Tibial artery (tissue), 4 donors: ENCODE measurements around the gene TRABD2A.

Source experiments
- DNase-seq, 2 donors: peaks; one replicate each; pipeline ENCODE4 v3.0.0-alpha.2; 2019
- H3K27ac ChIP-seq, 2 donors: fragments of 200-600 bp; sonication (generic) in 1 of 2; 1 replicate in 1 of 2; 2 replicates in 1 of 2; pipeline ENCODE4 v1.5.1; 2018 to 2019; ENCODE audit warnings: mild to moderate bottlenecking in 1 of 2
- H3K27me3 ChIP-seq, 2 donors: fragments of 200-600 bp; sonication (generic) in 1 of 2; one replicate each; pipeline versions ENCODE4 v1.5.1 to v1.6.0; 2016 to 2019
- H3K36me3 ChIP-seq, 3 donors: fragments of 200-600 bp; sonication (generic) in 2 of 3; one replicate each; pipeline ENCODE4 v1.5.1; 2016 to 2019; ENCODE audit warnings: mild to moderate bottlenecking in 2 of 3
- H3K4me1 ChIP-seq, 4 donors: fragments of 200-600 bp; sonication (generic) in 2 of 4; 1 replicate in 3 of 4; 2 replicates in 1 of 4; pipeline ENCODE4 v1.5.1; 2016 to 2019
- H3K4me3 ChIP-seq, 2 donors: fragments of 200-600 bp; sonication (generic) in 1 of 2; 1 replicate in 1 of 2; 2 replicates in 1 of 2; pipeline ENCODE4 v1.5.1; 2018 to 2019; ENCODE audit warnings: mild to moderate bottlenecking in 2 of 2
- H3K9me3 ChIP-seq, 3 donors: fragments of 200-600 bp; sonication (generic) in 1 of 3; one replicate each; pipeline ENCODE4 v1.5.1; 2016 to 2019
- intact Hi-C: fragments of 100-400 bp; cut with DNase I; formaldehyde crosslinking; loops from one replicate; pipeline ENCODE4 v1.15.0; 2023; ENCODE audit warnings: low total_unique reads
- TF ChIP-seq, protein P1 (sequence below), 2 experiments: fragments of 200-600 bp in 1 of 2; fragments of 450-650 bp in 1 of 2; IDR thresholded peaks; one replicate each; pipeline ENCODE4 v1.5.1; 2017 to 2019; ENCODE audit warnings: antibody characterized with exemption in 2 of 2, mild to moderate bottlenecking in 1 of 2, moderate library complexity in 1 of 2

The TRABD2A gene

GRCh38 chr2:84846041-84846663, 34.7 kb downstream of the TRABD2A start:
- DNase-seq = no peak
- TF ChIP-seq, protein P1, sequence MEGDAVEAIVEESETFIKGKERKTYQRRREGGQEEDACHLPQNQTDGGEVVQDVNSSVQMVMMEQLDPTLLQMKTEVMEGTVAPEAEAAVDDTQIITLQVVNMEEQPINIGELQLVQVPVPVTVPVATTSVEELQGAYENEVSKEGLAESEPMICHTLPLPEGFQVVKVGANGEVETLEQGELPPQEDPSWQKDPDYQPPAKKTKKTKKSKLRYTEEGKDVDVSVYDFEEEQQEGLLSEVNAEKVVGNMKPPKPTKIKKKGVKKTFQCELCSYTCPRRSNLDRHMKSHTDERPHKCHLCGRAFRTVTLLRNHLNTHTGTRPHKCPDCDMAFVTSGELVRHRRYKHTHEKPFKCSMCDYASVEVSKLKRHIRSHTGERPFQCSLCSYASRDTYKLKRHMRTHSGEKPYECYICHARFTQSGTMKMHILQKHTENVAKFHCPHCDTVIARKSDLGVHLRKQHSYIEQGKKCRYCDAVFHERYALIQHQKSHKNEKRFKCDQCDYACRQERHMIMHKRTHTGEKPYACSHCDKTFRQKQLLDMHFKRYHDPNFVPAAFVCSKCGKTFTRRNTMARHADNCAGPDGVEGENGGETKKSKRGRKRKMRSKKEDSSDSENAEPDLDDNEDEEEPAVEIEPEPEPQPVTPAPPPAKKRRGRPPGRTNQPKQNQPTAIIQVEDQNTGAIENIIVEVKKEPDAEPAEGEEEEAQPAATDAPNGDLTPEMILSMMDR (IDR thresholded peaks at IDR 0.05) = no peak
- intact Hi-C loops = no loop called here
- H3K27me3 ChIP-seq = peaks cover 0 to under 1% of the 10 kb centered on the region in 2 donors
- no peak overlapping the region for H3K27ac ChIP-seq
- no peak overlapping the region for H3K4me3 ChIP-seq
- no peaks in the 10 kb centered on the region for H3K9me3 ChIP-seq
- H3K4me1 ChIP-seq = no peaks in the 10 kb centered on the region
- H3K36me3 ChIP-seq = no peaks in the 10 kb centered on the region

DNA sequence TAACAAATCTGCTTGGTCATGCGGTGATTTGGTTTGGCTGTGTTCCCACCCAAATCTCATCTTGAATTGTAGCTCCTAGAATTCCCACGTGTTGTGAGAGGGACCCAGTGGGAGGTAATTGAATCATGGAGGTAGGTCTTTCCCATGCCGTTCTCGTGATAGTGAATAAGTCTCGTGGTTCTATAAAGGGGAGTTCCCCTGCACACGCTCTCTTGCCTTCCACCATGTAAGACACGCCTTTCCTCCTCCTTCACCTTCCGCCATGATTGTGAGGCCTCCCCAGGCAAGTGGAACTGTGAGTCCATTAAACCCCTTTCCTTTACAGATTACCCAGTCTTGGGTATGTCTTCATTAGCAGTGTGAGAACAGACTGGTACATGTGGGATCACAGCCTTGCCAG, 36.7 kb downstream of the TRABD2A start:
- Histone ChIP-seq H3K4me1 (no peaks in the 10 kb centered on the region), H3K36me3 (no peaks in the 10 kb centered on the region), H3K4me3 (no peak overlapping the region), H3K27me3 (peaks cover 0 to 3% of the 10 kb centered on the region in 2 donors), H3K9me3 (no peaks in the 10 kb centered on the region), H3K27ac (no peak overlapping the region)
- intact Hi-C loops = no loop called here
- TF ChIP-seq, protein P1 (IDR thresholded peaks at IDR 0.05) = no peak
- DNase-seq = no peak

GRCh38 chr2:84841577-84841976, 39.3 kb downstream of the TRABD2A start:
- Histone ChIP-seq H3K27ac (no peak overlapping the region), H3K36me3 (no peaks in the 10 kb centered on the region), H3K9me3 (peaks cover 0 to 8% (median 0%) of the 10 kb centered on the region in 3 donors), H3K4me3 (no peak overlapping the region), H3K4me1 (no peaks in the 10 kb centered on the region), H3K27me3 (peaks cover 0 to 3% of the 10 kb centered on the region in 2 donors)
- intact Hi-C loops = no loop called here
- TF ChIP-seq, protein P1 (IDR thresholded peaks at IDR 0.05) = no peak
- no peak for DNase-seq

GRCh38 chr2:84840306-84840705, 40.6 kb downstream of the TRABD2A start:
- TF ChIP-seq, protein P1 (IDR thresholded peaks at IDR 0.05) = no peak
- intact Hi-C loops = no loop called here

GRCh38 chr2:84839851-84840250, 41.0 kb downstream of the TRABD2A start:
- Histone ChIP-seq H3K4me3 (no peak overlapping the region), H3K4me1 (no peaks in the 10 kb centered on the region), H3K27me3 (peaks cover 0 to 3% of the 10 kb centered on the region in 2 donors), H3K36me3 (no peaks in the 10 kb centered on the region), H3K9me3 (peaks cover 0 to 13% (median 5%) of the 10 kb centered on the region in 3 donors), H3K27ac (no peak overlapping the region)
- intact Hi-C loops = no loop called here
- TF ChIP-seq, protein P1 (IDR thresholded peaks at IDR 0.05) = no peak
- peak in 1 of 2 donors; percentile 23 for DNase-seq

More at GRCh38 chr2:84840306-84840705, 40.6 kb downstream of the TRABD2A start:
- Histone ChIP-seq H3K27ac (no peak overlapping the region), H3K4me3 (no peak overlapping the region), H3K36me3 (no peaks in the 10 kb centered on the region), H3K9me3 (peaks cover 0 to 11% (median 5%) of the 10 kb centered on the region in 3 donors), H3K27me3 (peaks cover 0 to 3% of the 10 kb centered on the region in 2 donors), H3K4me1 (no peaks in the 10 kb centered on the region)
- DNase-seq = peak in 1 of 2 donors; percentile 24
